HepG2 (cell line): ENCODE measurements around the gene SEPTIN12.

Experiments used
- CEBPB ChIP-seq: IDR thresholded peaks from 2 replicates; pipeline ENCODE4 v1.6.1; 2011; ENCODE audit warnings: low read depth, low read length, improper control_type of control experiment, borderline replicate concordance
- FLYWCH1 ChIP-seq: sonication (generic); formaldehyde crosslinking; IDR thresholded peaks from 2 replicates; pipeline ENCODE4 v1.8.1; 2023; ENCODE audit warnings: mild to moderate bottlenecking, missing genetic modification reagents
- SMAD1 ChIP-seq: sonication (generic); formaldehyde crosslinking; IDR thresholded peaks from 2 replicates; pipeline ENCODE4 v1.4.0; 2020; ENCODE audit warnings: missing genetic modification reagents, low read depth, mild to moderate bottlenecking, borderline replicate concordance
- TF ChIP-seq, protein P1 (sequence below): sonication (generic); formaldehyde crosslinking; IDR thresholded peaks from 2 replicates; pipeline ENCODE4 v1.8.0; 2022; ENCODE audit warnings: mild to moderate bottlenecking, missing genetic modification reagents; ENCODE audit not compliant: insufficient replicate concordance
- TF ChIP-seq, protein P2 (sequence below): sonication (generic); formaldehyde crosslinking; IDR thresholded peaks from 2 replicates; pipeline ENCODE4 v1.5.0; 2020; ENCODE audit warnings: mild to moderate bottlenecking, missing genetic modification reagents, moderate library complexity
- TF ChIP-seq, protein P3 (sequence below): sonication (generic); formaldehyde crosslinking; IDR thresholded peaks from 2 replicates; pipeline ENCODE4 v1.8.1; 2023; ENCODE audit warnings: mild to moderate bottlenecking, missing genetic modification reagents, borderline replicate concordance

DNA sequence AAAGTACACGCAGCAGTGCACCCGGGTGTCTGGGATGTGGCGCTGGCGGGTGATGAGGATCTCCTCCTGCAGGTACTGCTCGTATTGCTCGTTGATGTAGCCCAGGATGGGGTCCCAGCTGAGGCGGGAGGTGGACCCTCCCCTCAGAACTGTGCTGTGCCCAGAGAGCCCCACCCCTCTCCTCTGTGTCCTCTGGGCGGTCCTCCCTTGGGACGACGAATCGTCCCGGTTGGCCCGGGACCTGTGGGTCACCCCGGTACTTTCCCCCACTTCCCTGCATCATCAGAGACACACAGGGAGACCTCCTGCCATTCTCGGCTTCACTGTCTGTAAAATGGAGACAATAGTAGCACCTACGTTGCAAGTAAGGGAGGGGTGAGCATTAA, 4.2 kb downstream of the SEPTIN12 start:
- TF ChIP-seq, protein P1, sequence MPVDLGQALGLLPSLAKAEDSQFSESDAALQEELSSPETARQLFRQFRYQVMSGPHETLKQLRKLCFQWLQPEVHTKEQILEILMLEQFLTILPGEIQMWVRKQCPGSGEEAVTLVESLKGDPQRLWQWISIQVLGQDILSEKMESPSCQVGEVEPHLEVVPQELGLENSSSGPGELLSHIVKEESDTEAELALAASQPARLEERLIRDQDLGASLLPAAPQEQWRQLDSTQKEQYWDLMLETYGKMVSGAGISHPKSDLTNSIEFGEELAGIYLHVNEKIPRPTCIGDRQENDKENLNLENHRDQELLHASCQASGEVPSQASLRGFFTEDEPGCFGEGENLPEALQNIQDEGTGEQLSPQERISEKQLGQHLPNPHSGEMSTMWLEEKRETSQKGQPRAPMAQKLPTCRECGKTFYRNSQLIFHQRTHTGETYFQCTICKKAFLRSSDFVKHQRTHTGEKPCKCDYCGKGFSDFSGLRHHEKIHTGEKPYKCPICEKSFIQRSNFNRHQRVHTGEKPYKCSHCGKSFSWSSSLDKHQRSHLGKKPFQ = no peak
- TF ChIP-seq, protein P2, sequence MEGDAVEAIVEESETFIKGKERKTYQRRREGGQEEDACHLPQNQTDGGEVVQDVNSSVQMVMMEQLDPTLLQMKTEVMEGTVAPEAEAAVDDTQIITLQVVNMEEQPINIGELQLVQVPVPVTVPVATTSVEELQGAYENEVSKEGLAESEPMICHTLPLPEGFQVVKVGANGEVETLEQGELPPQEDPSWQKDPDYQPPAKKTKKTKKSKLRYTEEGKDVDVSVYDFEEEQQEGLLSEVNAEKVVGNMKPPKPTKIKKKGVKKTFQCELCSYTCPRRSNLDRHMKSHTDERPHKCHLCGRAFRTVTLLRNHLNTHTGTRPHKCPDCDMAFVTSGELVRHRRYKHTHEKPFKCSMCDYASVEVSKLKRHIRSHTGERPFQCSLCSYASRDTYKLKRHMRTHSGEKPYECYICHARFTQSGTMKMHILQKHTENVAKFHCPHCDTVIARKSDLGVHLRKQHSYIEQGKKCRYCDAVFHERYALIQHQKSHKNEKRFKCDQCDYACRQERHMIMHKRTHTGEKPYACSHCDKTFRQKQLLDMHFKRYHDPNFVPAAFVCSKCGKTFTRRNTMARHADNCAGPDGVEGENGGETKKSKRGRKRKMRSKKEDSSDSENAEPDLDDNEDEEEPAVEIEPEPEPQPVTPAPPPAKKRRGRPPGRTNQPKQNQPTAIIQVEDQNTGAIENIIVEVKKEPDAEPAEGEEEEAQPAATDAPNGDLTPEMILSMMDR (CRISPR knock-in tag) = no peak
- TF ChIP-seq FLYWCH1 (no peak), CEBPB (no peak), SMAD1 (CRISPR knock-in tag) (no peak)
- TF ChIP-seq, protein P3, sequence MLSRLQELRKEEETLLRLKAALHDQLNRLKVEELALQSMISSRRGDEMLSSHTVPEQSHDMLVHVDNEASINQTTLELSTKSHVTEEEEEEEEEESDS (CRISPR knock-in tag) = no peak
